K562 (cell line): ENCODE data around the gene AMELX. TPM values are rescaled to one million over a fixed set of nuclear protein-coding genes. Genes with fewer than 3 reads are reported as not detected.
A peak's percentile ranks its signal among the peaks of the same experiment; 100 is the strongest.

Source experiments
- CBFA2T2 ChIP-seq: fragments of 450-650 bp; conservative IDR thresholded peaks from 2 replicates; pipeline ENCODE4 v1.6.1; 2017; ENCODE audit warnings: mild to moderate bottlenecking
- CREM ChIP-seq: IDR thresholded peaks from 2 replicates; pipeline ENCODE4 v1.6.1; 2014; ENCODE audit warnings: antibody characterized with exemption, low read depth
- EHMT2 ChIP-seq: fragments of 450-650 bp; IDR thresholded peaks from 2 replicates; pipeline ENCODE4 v1.6.1; 2018; ENCODE audit warnings: antibody characterized with exemption
- GABPB2 ChIP-seq: fragments of 250-450 bp; sonication (Bioruptor Pico); conservative IDR thresholded peaks from 2 replicates; pipeline ENCODE4 v1.5.1; 2021; ENCODE audit warnings: mild to moderate bottlenecking
- HDAC6 ChIP-seq: IDR thresholded peaks from 2 replicates; pipeline ENCODE4 v1.6.1; 2012; ENCODE audit warnings: low read depth, mild to moderate bottlenecking, control low read depth, inconsistent platforms, low read length, moderate library complexity
- IRF2 ChIP-seq: sonication (generic); formaldehyde crosslinking; IDR thresholded peaks from 2 replicates; pipeline ENCODE4 v1.8.1; 2022; ENCODE audit warnings: mild to moderate bottlenecking, missing genetic modification reagents
- JUND ChIP-seq, 2 experiments: IDR thresholded peaks; 2 replicates in 1 of 2; 3 replicates in 1 of 2; pipeline ENCODE4 v1.6.1; 2011; ENCODE audit warnings: borderline replicate concordance in 2 of 2, low read depth in 2 of 2, low read length in 2 of 2, improper control_type of control experiment in 1 of 2, missing biosample characterization in 1 of 2, missing genetic modification characterization in 1 of 2, missing genetic modification reagents in 1 of 2
- MECOM ChIP-seq: fragments of 250-450 bp; sonication (Bioruptor Pico); IDR thresholded peaks from 2 replicates; pipeline ENCODE4 v1.8.0; 2022; ENCODE audit warnings: inconsistent platforms
- NKRF ChIP-seq: fragments of 450-650 bp; IDR thresholded peaks from 2 replicates; pipeline ENCODE4 v1.6.1; 2016; ENCODE audit warnings: borderline replicate concordance
- NR0B1 ChIP-seq: fragments of 450-650 bp; IDR thresholded peaks from one replicate; pipeline ENCODE4 v1.6.1; 2018; ENCODE audit warnings: mild to moderate bottlenecking, moderate library complexity; ENCODE audit not compliant: partially characterized antibody
- PKNOX1 ChIP-seq: fragments of 450-650 bp; IDR thresholded peaks from 2 replicates; pipeline ENCODE4 v1.6.1; 2016
- POLR2AphosphoS5 ChIP-seq: IDR thresholded peaks from 2 replicates; pipeline ENCODE4 v1.6.1; 2011; ENCODE audit warnings: mild to moderate bottlenecking, low read depth, low read length, moderate library complexity; ENCODE audit not compliant: control insufficient read depth, insufficient read depth
- RREB1 ChIP-seq: fragments of 250-450 bp; sonication (Bioruptor Pico); IDR thresholded peaks from 2 replicates; pipeline ENCODE4 v1.4.0; 2020
- SLC30A9 ChIP-seq: fragments of 250-450 bp; sonication (Bioruptor Pico); IDR thresholded peaks from 2 replicates; pipeline ENCODE4 v1.8.0; 2022; ENCODE audit warnings: mild to moderate bottlenecking, moderate library complexity
- TCF3 ChIP-seq: sonication (generic); formaldehyde crosslinking; IDR thresholded peaks from 2 replicates; pipeline ENCODE4 v1.4.0; 2020; ENCODE audit warnings: mild to moderate bottlenecking, missing genetic modification reagents
- TCFL5 ChIP-seq: fragments of 250-450 bp; sonication (Bioruptor Pico); conservative IDR thresholded peaks from 2 replicates; pipeline ENCODE4 v1.6.1; 2021; ENCODE audit warnings: mild to moderate bottlenecking, moderate library complexity, matching md5 sums
- ZBED1 ChIP-seq: IDR thresholded peaks from 2 replicates; pipeline ENCODE4 v1.6.1; 2014
- ZNF584 ChIP-seq: fragments of 200-800 bp; sonication (Bioruptor generic); IDR thresholded peaks from 2 replicates; pipeline ENCODE4 v1.6.1; 2016; ENCODE audit warnings: low read depth, mild to moderate bottlenecking, missing genetic modification characterization, missing compliant biosample characterization
- polyA plus RNA-seq, 8 experiments: library from polyadenylated mRNA; depleted of rRNA in 4 of 8; stranded (reverse) in 5 of 8; unstranded in 3 of 8; fragments of >200 nt; fragmentation: Nextera tagmentation in 2 of 8; fragmentation: Illumina TruSeq in 1 of 8; extraction: Ambion mirVana in 2 of 8; extraction: Trizol in 1 of 8; gene quantifications; 2 replicates each; pipeline versions ENCODE4 v1.2.1 to v1.2.3, GENCODE V29; 2011 to 2014; ENCODE audit warnings: inconsistent platforms in 1 of 8, missing spikeins in 1 of 8
- total RNA-seq, 7 experiments: library from RNA; depleted of rRNA in 6 of 7; stranded (reverse); fragments of >200 nt in 6 of 7; fragmentation: Illumina TruSeq in 2 of 7; extraction: Trizol in 2 of 7; gene quantifications; 2 replicates each; pipeline versions ENCODE4 v1.2.1 to v1.2.3, GENCODE V29; 2011 to 2021; ENCODE audit warnings: low replicate concordance in 1 of 7

The AMELX gene
- total and polyA plus RNA-seq, 9 of the 15 experiments (the other 6 are each of a cell fraction or from before 2014, with no cell fraction given): 0.22 TPM; not detected in 8

GRCh38 chrX:11254417-11255109, 38.6 kb upstream of the AMELX start (continued):
- TF ChIP-seq RREB1 (CRISPR knock-in tag) (no peak), MECOM (peak; percentile 52; the same call in 1 of the 2 replicates), ZBED1 (no peak), GABPB2 (CRISPR knock-in tag) (no peak), TCF3 (CRISPR knock-in tag) (peak; percentile 79), NR0B1 (no peak), JUND (IDR thresholded peaks at IDR 0.05; ENCODE audit: borderline replicate concordance, low read depth, low read length) (peak; percentile 38; the same call in 1 of the 2 replicates), JUND (tag; IDR thresholded peaks at IDR 0.05; ENCODE audit: borderline replicate concordance, low read depth, low read length) (no peak; the same call in 2 of the 3 replicates), IRF2 (CRISPR knock-in tag) (no peak), CREM (peak; percentile 6; the same call in 1 of the 2 replicates), NKRF (no peak), POLR2AphosphoS5 (peak; percentile 52; the same call in 1 of the 2 replicates), PKNOX1 (peak; percentile 70), SLC30A9 (no peak), HDAC6 (no peak), ZNF584 (CRISPR knock-in tag) (no peak), EHMT2 (no peak), TCFL5 (no peak), CBFA2T2 (peak; percentile 54)
